OCI-LY7 (cell line): ENCODE results near the gene NKX2-2. TPM values are rescaled to one million over a fixed set of nuclear protein-coding genes. Genes with fewer than 3 reads are reported as not detected.

Experiments used
- BruUV-seq: library from RNA; stranded (reverse); fragments of 400-500 nt; replicated peaks from 2 replicates; lab custom pipeline; 2021; lab: Mats Ljungman, UMichigan
- CTCF ChIA-PET: fragments of 300-600 bp; sonication (Branson Sonifier 250); formaldehyde crosslinking; loops from one replicate; lab custom pipeline; 2022; ENCODE audit warnings: antibody characterized with exemption; ENCODE audit not compliant: unreplicated experiment; lab: Charles Lee
- POLR2A ChIA-PET: fragments of 300-600 bp; sonication (Branson Sonifier 250); formaldehyde crosslinking; loops from one replicate; lab custom pipeline; 2022; ENCODE audit warnings: antibody characterized with exemption; lab: Charles Lee
- DNase-seq: peaks from one replicate; pipeline ENCODE4 v3.0.0-alpha.2; 2015; ENCODE audit warnings: low spot score
- H2AFZ ChIP-seq: fragments of 200-600 bp; sonication (generic), shearing (Covaris generic); 2 replicates; pipeline ENCODE4 v1.6.1; 2014; ENCODE audit warnings: mild to moderate bottlenecking, antibody characterized with exemption, low read length, moderate library complexity
- H3K27ac ChIP-seq: fragments of 200-600 bp; sonication (generic); 2 replicates; pipeline ENCODE4 v1.5.1; 2014; ENCODE audit warnings: mixed run types, low read depth, mild to moderate bottlenecking, moderate library complexity, low read length, inconsistent platforms; ENCODE audit not compliant: poor library complexity, severe bottlenecking
- H3K36me3 ChIP-seq: fragments of 200-600 bp; sonication (generic); 2 replicates; pipeline ENCODE4 v1.6.1; 2014; ENCODE audit warnings: mild to moderate bottlenecking, antibody characterized with exemption, low read length, moderate library complexity, mixed read lengths; ENCODE audit not compliant: insufficient read depth
- H3K4me1 ChIP-seq: fragments of 200-600 bp; sonication (generic); 2 replicates; pipeline ENCODE4 v1.5.1; 2014; ENCODE audit warnings: mild to moderate bottlenecking, low read length; ENCODE audit not compliant: insufficient read depth, poor library complexity, severe bottlenecking
- H3K4me2 ChIP-seq: fragments of 200-600 bp; sonication (generic); 2 replicates; pipeline ENCODE4 v1.6.1; 2014; ENCODE audit warnings: mild to moderate bottlenecking, low read length
- H3K4me3 ChIP-seq: fragments of 200-600 bp; sonication (generic); 2 replicates; pipeline ENCODE4 v1.5.1; 2014; ENCODE audit warnings: mild to moderate bottlenecking, low read depth, low read length; ENCODE audit not compliant: poor library complexity, severe bottlenecking
- H3K79me2 ChIP-seq: fragments of 200-600 bp; sonication (generic); 2 replicates; pipeline ENCODE4 v1.6.1; 2016; ENCODE audit warnings: low read depth, mild to moderate bottlenecking, low read length, moderate library complexity, mixed read lengths; ENCODE audit not compliant: insufficient read depth
- H3K9me2 ChIP-seq: fragments of 200-600 bp; sonication (generic); 2 replicates; pipeline ENCODE4 v1.6.1; 2016; ENCODE audit warnings: mild to moderate bottlenecking, low read length, mixed read lengths; ENCODE audit not compliant: insufficient read depth
- H3K9me3 ChIP-seq: fragments of 200-600 bp; sonication (generic); 2 replicates; pipeline ENCODE4 v1.6.1; 2014; ENCODE audit warnings: mild to moderate bottlenecking, mixed run types, low read length, mixed read lengths
- H4K20me1 ChIP-seq: fragments of 200-600 bp; sonication (generic); 2 replicates; pipeline ENCODE4 v1.6.1; 2014; ENCODE audit warnings: mild to moderate bottlenecking, antibody characterized with exemption, low read length, moderate library complexity, mixed read lengths; ENCODE audit not compliant: insufficient read depth
- EZH2phosphoT487 ChIP-seq: fragments of 200-600 bp; sonication (generic); IDR thresholded peaks from 2 replicates; pipeline ENCODE4 v1.6.1; 2018; ENCODE audit warnings: low read depth, borderline replicate concordance, mild to moderate bottlenecking, mixed run types, antibody characterized with exemption, low read length, moderate library complexity, mixed read lengths
- intact Hi-C: fragments of 100-400 bp; cut with micrococcal nuclease; formaldehyde crosslinking; loops from one replicate; pipeline ENCODE4 v1.10.0; 2022; ENCODE audit not compliant: unreplicated experiment
- total RNA-seq, 2 experiments: library from RNA; depleted of rRNA in 1 of 2; stranded (reverse); fragments of >200 nt in 1 of 2; shearing (Covaris generic) in 1 of 2; gene quantifications; 2 replicates each; pipeline ENCODE4 v1.2.3, GENCODE V29; 2014 to 2022
- TF ChIP-seq, protein P1 (sequence below): fragments of 200-600 bp; sonication (generic); conservative IDR thresholded peaks from 2 replicates; pipeline ENCODE4 v1.5.1; 2014; ENCODE audit warnings: mild to moderate bottlenecking, antibody characterized with exemption, low read length, moderate library complexity, mixed read lengths

NKX2-2 gene
- total RNA-seq, 2 experiments from 2014 or later, result not detected

DNA sequence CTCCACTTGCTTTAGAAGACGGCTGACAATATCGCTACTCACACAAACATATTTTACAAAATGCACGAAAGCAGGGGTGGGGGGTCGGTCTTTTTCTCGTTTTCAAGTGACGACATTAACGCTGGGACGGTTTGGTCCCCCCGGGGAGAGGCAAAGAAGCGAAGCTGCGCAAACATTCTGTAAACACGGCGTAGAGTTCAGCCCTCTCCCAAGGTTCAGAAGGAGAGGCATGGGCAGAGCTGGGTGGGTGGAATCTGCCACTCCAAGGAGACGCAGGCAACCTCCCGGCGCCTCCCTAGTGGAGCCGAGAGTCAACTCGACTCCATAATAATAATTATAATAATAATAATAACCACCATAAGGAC lies 2.4 kb downstream of the NKX2-2 start:
- Histone ChIP-seq H3K79me2 (no peaks in the 10 kb centered on the region), H3K36me3 (no peaks in the 10 kb centered on the region), H3K9me2 (no peaks in the 10 kb centered on the region), H3K9me3 (no peaks in the 10 kb centered on the region), H3K4me2 (no peak overlapping the region), H3K4me3 (no peak overlapping the region), H2AFZ (no peak overlapping the region), H4K20me1 (no peaks in the 10 kb centered on the region), H3K4me1 (no peaks in the 10 kb centered on the region), H3K27ac (no peak overlapping the region)
- DNase-seq, result no peak
- TF ChIP-seq EZH2phosphoT487, result no peak
- TF ChIP-seq, protein P1, sequence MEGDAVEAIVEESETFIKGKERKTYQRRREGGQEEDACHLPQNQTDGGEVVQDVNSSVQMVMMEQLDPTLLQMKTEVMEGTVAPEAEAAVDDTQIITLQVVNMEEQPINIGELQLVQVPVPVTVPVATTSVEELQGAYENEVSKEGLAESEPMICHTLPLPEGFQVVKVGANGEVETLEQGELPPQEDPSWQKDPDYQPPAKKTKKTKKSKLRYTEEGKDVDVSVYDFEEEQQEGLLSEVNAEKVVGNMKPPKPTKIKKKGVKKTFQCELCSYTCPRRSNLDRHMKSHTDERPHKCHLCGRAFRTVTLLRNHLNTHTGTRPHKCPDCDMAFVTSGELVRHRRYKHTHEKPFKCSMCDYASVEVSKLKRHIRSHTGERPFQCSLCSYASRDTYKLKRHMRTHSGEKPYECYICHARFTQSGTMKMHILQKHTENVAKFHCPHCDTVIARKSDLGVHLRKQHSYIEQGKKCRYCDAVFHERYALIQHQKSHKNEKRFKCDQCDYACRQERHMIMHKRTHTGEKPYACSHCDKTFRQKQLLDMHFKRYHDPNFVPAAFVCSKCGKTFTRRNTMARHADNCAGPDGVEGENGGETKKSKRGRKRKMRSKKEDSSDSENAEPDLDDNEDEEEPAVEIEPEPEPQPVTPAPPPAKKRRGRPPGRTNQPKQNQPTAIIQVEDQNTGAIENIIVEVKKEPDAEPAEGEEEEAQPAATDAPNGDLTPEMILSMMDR, result no peak
- intact Hi-C loops, result no loop called here
- CTCF ChIA-PET, result no interaction called here
- BruUV-seq, result no TSS peak
- POLR2A ChIA-PET, result no interaction called here

DNA sequence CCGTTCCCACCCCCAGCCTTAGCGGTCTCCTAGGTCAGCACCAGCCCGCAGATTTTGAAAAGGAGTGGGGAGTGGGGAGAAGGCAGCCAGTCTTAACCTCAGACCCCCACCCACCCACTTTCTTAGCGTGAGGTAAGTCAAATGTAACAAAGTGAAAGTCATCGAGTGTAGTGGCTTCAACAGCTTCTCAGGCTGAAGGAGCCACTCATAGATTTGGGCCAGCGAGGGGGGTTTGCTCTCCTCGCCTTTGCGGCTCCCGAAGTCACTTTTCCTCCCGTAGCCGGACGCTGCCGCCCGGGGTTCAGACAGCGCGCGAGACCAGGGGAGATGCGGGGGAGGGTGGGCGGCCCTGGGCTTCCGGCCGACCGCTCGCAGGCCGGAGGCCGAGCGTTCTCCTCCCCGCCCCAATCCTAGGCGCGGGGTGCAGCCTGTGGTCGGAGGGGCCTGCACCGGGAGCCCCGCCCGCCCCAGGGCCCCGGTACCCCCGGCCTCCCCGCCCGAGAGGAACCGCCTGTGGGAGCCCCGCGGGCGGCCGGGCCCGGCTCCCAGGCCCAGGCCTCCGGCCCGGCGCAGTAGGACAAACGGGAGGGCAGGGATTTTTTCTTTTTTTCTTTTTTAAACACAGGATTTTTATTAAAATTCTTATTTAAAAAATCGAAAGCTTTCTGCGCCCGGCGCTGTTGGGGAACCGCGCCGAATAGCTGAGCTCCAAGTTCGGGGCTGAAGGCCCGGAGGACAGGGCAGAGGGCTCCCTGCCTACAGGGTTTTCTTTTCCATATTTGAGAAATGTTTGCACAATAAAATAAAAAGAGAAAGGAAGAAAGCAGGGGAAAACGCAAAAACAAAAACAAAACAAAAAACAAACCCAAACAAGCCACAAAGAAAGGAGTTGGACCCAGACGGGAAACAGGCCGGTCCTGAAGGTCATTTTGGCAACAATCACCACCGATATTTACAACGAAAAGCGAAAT lies 3.2 kb downstream of the NKX2-2 start:
- intact Hi-C loops, result no loop called here
- Histone ChIP-seq H2AFZ (no peak overlapping the region), H3K9me3 (no peaks in the 10 kb centered on the region), H3K27ac (no peak overlapping the region), H4K20me1 (no peaks in the 10 kb centered on the region), H3K4me1 (no peaks in the 10 kb centered on the region), H3K4me3 (no peak overlapping the region), H3K79me2 (no peaks in the 10 kb centered on the region), H3K36me3 (no peaks in the 10 kb centered on the region), H3K4me2 (no peak overlapping the region), H3K9me2 (no peaks in the 10 kb centered on the region)
- CTCF ChIA-PET, result no interaction called here
- no TSS peak for BruUV-seq
- TF ChIP-seq, protein P1, result no peak
- TF ChIP-seq EZH2phosphoT487, result no peak
- POLR2A ChIA-PET, result no interaction called here
- DNase-seq, result no peak
